CD4-positive, alpha-beta T cell treated with Interleukin-4 for 1 hour (primary cell): Measurements from ENCODE around the gene SSC4D.
"Not testable (repeated sequence)": the region's sequence is repeated elsewhere in the genome, so short reads cannot be mapped to it uniquely, and the experiment has no call there.

Experiments
- DNase-seq, 2 donors: peaks; one replicate each; pipeline ENCODE4 v3.0.0-alpha.2; 2020 to 2022

SSC4D gene

DNA sequence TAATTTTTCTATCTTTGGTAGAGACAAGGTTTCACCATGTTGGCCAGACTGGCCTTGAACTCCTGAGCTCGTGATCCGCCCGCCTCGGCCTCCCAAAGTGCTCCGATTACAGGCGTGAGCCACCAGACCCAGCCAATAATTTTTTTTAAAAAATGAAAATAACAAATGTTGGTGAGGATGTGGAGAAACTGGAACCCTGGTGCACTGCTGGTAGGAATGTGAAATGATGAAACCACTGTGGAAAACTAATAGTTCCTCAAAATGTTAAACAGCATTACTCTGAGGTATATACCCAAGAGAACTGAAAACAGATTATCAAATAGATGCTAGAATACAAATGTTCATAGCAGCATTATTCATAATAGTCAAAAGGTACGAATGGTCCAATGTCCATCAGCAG, 27.7 kb downstream of the SSC4D start:
- DNase-seq = no peak

DNA sequence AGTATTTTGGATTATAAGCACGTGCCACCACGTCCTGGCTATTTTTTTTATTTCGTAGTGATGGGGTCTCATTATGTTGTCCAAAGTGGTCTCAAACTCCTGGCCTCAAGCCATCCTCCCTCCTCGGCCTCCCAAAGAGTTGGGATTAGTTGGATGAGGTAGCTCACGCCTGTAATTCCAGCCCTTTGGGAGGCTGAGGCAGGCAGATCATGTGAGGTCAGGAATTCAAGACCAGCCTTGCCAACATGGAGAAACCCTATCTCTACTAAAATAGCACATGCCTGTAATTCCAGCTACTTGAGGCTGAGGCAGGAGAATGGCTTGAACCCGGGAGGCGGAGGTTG, 28.9 kb downstream of the SSC4D start:
- DNase-seq = no peak

DNA sequence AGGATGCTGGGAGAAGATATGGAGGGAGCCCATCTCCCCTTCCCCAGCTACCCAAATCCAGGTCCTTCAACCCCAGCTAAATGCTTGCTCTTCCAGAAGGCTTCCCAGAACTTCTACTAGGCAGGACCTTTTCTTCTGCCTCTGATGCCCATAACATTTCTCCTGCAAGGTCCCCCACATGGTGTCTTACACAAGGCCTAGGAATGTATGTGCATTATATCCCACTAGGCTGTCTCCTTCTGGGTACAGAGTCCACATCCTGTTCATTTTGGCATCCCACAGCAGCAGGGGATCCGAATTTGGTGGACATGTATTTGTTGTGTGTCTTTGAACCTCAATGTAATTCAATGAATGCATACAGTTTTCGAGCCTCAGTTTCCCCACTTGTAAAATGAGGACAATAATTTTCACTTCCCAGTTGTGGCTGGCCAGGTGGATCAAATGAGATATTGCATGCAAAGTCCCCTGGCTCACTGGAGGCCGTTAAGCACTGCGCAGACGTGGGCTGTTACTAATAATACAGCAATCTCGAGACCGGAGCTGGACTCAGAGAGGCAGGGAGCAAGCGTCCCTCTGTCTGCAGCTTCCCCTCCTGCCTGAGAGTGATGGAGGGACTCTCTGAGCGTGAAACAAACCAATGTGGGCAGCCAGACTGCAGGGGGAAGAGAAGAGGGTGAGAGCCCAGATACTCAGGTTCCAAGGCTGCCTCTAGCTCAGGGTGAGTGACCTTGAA, 32.1 kb downstream of the SSC4D start:
- no peak for DNase-seq

DNA sequence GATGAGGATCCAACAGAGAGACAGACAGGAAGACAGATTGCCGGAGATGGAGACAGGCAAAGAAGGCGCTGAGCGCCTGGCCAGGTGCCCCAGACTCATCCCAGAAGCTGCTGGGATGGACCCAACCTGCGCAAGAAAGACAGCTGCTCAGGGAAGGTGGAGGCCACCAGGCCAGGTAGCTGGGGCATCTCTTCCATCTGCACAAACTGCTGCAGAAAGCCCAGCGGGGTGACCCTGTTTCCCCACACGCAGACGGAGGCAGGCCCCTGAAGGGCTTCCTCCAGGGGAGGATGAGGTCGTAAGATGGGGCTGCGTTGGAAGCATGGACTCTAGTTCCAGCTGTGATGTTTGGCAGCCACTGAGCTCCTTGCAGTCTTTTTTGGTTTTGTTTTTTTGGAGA, 34.2 kb downstream of the SSC4D start:
- no peak for DNase-seq

DNA sequence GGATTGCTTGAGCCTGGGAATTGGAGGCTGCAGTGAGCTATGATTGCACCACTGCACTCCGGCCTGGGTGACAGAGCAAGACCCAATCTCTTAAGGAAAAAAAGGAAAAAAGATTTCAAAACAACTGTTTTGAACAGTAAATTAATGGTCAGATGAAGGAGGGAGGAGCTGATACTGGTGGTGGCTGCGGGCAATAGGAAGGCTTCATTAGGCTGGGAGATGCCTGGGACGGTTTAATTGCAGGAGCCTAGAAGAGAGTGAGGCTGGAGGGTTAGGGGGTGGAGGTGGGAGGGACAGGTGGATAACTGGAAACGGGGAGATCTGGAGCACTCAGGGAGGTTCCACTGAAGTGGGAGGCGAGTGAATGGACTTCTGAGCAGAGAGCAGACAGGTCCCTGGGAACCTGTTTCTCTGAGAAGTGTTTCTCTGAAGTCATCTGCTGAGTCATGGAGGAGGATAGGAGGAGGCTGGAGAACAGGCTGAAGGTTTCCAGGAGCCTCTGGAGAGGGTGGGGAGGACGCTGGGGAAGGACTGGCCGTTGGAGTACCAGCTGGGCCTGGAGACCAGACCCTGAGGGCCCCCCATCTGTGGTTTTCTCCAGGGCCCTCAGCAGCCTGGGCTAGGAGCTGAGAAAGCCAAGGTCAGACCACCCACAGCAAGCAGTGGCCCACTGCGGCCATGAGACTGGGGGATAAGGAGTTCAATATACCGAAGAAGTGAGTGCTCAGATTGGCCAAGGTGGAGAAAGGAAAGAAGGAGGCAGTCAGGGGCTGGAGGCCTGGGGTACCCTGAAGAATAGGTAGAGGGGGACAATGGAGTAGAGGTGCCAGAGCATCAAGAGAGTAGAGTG, 36.3 kb downstream of the SSC4D start:
- DNase-seq = no peak

DNA sequence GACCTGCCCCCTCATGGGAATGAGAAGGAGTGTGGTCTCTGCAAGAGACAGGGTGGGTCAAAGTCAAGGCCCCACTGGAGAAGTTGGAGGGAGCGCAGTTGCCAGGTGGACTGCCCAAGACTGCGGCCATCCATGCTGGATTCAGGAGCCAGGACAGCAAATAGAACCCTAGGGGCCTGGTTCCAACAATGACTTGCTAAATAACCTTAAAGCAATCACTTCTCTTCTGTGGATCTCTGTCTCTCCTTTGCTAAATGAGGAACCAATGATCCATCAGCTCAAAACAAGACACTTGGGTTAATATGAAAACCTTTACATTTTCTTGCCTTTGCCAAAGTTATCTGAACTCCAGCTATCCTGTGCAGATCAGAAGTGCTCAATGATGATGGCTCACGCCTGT, 38.1 kb downstream of the SSC4D start:
- no peak for DNase-seq

DNA sequence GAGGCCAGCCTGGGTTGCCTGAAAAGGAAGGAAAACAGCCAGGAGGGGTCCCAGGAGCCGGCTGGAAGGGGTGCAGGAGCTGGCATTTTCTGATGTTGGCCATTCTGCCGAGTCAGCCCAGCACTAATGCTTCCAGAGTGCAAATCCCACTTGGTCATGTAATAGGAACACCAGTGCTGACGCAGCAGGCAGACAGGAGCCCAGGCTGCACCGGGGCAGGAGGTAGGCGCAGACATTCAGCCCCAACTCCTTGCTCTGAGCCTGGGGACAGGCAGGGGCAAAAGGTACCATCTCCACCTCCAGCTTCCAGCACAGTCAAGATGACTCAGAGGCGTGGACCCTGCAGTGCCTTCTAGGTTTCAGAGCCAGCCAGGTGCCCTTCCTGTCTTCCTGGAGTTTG, 40.5 kb downstream of the SSC4D start:
- no peak for DNase-seq

DNA sequence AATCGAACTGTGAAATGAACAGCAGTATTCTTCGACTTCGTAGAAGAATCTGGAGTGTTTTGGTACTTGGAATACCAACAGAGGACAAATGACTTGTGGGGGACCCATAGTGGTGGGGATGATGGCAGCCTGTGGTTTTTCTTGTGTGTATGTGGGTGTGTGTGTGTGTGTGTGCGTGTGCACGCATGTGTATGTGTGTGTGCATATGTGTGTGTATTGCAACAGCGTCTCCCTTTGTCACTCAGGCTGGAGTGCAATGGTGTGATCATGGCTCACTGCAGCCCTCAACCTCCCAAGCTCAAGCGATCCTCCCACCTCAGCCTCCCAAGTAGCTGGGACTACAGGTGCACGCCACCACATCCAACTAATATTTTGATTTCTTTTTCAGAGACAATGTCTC, 41.3 kb downstream of the SSC4D start:
- DNase-seq = no peak

DNA sequence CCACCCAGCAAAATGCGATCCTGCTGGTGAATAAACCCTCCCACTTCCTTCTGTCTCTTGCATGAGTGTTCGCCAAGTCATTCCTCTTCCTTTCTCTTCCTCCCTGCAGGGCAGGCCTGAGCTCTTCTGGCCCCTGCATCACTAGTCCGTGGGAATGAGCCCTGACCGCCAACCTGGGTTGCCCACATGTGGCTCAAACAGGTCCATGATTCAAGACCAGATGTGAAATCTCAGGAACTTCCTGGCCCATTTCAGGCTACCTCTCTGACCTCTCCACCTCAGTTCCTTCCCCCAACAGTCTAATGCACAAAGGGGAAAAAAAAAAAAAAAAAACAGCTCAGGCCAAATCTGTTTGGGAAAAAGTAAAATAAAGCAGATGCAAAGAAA, 45.3 kb downstream of the SSC4D start:
- DNase-seq = peak in 1 of 2 donors; percentile 16

DNA sequence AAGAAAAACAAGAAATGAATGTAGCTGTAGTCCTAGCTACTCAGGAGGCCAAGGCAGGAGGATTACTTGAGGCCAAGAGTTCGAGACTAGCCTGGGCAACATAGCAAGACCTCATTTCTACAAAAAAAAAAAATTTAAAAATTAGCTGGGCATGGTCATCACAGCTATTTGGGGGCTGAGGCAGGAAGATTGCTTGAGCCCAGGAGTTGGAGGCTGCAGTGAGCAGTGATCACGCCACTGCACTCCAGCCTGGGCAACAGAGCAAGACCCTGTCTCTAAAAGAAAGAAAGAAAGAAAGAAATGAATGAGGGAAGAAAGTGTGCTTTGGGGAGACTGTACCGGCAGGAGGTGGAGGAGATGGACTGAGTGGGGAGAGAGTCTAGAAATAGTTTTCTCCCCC, 45.7 kb downstream of the SSC4D start:
- not testable (repeated sequence) for DNase-seq

DNA sequence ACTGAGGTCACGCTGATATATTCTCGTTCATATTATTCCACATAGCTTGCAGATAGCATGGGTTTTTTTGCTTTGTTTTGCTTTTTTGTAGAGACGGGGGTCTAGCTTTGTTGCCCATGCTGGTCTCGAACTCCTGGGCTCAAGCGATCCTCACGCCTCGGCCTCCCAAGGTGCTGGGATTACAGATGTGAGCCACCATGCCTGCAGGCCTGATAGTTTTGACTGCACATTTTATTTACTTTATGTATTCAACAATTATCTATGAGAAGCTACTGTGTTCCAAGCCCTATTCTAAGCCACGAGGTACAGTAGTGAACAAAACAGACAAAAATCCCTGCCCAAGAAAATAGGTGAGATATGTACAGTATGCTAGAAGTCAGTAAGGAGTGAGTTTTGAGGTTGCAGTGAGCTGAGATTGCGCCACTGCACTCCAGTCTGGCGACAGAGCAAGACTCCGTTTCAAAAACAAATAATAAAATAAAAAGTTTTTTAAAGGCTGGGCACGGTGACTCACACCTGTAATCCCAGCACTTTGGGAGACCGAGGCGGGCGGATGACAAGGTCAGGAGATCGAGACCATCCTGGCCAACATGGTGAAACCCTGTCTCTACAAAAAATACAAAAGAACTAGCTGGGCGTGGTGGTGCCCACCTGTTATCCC, 49.4 kb downstream of the SSC4D start:
- no peak for DNase-seq

DNA sequence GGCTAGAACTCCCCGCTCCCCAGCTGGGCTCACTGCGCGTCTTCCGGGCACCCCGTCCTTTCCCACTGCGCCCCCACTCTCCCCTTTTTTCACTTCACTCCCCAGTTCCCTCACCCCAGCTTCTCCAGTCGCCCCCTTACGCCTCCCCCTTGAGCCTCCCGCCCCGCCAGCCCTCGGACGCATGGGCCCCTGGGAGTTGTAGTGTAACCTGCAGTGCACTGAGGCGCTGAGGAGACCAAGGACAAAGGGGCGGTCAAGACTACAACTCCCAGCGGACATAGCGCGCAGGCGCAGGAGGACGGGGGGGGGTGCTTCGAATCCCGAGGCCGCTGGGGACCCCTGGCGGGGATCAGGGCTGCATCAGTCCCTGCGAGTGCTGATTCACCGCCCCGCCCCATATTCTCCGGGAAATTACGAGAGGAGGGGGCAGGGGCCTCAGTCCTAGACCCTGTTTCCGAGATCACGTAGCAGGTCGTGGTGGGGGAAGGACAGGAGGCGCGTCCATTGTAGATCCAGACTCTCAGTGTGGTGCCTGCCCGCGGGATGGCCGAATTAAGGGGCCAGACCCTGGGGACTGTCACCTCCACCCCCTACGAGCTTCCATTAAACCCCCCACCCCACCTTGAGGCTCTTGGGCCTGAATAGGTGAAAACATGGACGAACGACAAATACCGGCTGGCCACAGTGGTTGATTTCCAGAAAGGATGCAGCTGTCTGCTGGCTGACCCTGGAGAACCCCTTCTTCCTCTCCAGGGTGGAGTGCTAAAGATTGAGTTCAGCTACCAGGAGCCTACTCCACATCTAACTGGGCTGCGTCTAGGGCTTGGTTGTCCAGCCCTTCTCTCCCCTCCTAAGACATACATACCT, 50.2 kb downstream of the SSC4D start:
- DNase-seq = peak; percentile 97 to 98

DNA sequence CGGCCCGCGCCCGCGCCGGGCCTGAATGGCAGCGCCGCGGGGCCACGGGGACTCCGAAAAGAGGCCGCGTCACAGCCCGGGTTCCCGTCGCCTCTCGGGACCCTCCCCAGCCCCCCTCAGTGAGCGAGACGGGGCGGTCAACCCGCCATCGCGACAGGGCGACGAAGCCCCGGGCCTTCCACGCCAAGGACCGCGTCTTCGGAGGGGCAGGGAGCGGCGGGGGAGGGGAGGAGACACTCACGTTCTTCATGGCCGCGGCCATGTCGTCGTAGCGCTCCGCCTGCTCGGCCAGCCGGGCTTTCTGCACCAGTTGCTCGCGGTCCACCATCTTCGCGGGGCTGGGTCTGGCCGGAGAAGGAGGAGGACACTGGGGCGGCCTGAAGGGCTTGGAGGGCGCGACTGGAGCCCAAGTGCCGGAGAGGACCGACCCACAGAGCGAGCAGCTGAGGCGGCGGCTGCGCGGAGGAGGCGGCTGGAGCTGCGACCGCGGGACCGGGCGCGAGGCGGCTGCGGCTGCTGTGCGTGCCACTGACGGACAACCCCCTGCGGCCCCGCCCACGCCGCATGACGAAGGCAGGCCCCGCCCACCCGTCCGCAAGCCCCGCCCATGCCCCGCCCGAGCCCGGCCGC, 50.9 kb downstream of the SSC4D start, which contains the start of gene YWHAG:
Gene YWHAG (minus strand): TSS at position 511 of the 630 bp plus-strand sequence. CDS start 183 bp downstream, at position 328.
- DNase-seq = peak in 1 of 2 donors; percentile 89

DNA sequence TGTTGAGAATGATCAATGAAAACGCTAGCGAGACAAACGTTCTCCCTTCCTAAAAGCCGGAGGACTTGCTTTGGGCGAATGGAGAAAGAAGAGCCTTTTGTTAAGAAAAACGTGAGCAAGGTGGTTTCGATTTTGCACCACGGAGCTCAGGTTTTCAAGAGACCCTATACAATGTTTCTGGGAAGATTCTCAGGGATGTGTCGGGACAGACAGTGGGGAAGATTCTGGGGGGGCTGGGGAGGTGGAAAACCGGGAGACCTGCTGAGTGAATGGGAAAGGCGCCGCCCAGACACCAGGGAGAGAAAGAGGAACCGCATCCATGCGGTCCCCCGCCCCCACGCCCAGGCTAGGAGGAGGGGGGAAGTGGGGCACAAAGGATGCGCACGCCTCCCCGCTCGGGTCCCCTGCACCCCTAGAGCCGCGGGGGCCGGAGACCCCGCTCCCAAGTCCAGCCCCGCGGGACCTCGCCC, 51.5 kb downstream of the SSC4D start:
- DNase-seq = peak; percentile 47 to 55

DNA sequence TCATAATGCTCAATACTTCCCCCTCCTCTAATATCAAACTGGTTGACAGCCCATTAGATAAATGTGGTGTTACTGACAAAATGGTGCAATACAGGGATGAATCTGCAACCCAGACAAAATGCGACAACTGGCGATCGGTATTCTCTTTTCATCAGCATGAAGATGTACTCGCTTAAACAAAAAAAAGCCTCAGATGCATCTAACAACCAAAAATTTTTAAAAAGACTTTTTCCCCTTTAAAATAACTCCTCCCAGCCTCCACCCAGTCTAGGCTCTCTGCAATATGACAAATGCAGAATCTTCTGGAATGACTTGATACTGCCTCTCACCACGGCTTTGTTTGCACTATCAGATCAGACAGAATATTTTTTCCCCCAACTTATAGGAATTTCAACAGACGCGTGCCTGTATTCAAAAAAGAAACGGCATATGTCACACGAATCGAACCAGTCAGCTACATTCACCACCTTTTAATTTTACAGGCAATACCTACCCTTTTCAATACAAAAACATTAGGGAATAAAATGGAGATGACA, 52.0 kb downstream of the SSC4D start:
- no peak for DNase-seq

DNA sequence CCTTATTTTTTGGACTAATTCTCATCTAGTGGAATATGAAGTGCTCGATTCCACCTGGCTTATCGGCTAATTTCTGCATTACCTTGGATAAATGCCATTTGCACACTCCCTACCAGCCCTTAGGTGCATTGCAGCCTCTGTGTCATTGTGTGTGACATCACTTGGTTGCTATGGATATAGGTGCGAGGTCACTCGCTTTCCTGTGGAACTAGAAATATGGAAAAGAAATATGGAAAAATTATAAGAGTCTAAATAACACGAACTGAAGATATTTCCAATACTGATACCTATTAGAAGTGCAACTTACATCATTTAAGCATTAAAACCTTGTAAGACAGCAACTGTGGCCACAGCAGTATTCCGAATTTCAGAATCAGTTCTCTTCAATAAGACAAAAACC, 52.7 kb downstream of the SSC4D start:
- DNase-seq = no peak

DNA sequence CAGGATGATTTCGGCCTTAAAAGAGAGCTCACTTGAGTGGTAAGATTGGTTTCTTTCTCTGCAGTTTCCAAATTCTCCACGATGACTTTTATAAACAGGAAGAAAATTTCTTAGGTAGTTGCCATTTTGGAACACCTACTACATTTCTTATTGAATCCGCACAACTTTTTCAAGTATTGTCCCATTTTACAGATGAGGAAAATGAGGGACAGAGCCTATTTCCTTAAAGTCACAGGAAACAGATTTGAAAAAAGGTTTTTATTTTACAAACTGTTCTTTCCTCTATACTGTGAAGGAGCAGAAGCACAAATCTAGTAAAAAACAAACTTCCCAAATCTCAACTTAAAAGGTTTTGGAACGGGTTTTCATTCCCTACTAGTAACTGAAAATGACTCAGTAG, 53.4 kb downstream of the SSC4D start:
- DNase-seq = no peak

DNA sequence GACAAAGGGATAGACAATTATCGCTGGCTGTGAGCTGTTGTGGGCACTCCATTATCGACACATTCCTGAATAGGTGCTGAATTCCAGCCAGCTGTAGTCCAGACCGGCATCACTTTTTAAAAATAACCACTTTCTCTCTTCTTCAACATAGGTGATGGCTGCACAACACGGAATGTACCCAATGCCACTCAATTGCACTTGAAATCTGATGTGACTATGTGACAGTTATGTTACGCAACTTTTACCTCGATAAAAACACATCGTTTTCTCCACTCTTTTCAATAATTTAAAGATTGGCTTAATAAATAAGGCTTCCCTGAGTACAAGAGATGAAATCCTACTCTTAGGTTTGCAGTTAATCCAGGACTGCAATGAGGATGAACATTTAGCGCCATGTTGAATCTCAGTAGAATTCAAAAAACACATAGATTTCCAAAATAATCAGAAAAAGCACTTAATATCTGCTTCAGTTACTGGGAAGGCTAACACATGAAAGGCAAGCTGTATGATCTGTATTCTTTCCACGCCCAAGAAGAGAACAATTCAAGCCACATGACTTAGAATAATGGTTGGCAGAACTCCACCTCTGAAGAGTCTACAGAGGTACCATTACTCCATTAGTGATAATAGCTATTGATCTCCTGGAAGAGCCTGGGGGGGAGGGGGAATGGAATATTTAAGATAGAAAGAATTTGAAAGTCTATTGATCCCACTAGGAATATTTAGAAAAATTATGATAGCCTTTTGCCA, 54.3 kb downstream of the SSC4D start:
- DNase-seq = no peak

DNA sequence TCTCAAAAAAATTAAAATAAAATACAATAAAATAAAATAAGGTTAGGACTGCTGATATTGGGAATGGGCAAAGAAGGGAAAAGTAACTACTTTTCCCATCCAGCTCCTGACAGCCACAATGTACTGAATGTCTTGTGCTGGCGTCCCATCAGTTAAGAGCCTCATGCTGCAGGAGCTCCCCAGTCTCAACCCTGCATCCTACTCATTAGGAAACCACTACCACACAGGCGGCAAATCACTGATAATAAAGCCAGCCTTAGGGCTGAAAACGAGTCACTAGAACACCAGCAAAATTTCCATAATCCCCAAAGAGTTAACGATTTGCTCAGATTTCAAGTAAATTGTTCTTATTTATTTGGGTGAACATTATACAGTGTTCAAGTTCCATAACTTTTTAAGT, 55.0 kb downstream of the SSC4D start:
- DNase-seq = no peak

DNA sequence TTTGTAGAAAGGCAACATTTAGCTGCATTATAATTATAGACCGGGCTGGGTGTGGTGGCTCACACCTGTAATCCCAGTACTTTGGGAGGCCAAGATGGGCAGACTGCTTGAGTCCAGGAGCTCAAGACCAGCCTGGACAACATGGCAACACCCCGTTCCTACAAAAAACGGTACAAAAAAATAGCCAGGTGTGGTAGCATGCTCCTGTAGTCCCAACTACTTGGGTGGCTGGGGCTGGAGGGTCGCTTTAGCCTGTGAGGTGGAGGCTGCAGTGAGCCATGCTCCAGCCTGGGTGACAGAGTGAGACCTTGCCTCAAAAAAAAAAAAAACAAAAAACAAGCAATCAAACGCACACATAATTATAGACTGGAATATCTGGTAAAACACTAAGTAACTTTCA, 55.8 kb downstream of the SSC4D start:
- no peak for DNase-seq

DNA sequence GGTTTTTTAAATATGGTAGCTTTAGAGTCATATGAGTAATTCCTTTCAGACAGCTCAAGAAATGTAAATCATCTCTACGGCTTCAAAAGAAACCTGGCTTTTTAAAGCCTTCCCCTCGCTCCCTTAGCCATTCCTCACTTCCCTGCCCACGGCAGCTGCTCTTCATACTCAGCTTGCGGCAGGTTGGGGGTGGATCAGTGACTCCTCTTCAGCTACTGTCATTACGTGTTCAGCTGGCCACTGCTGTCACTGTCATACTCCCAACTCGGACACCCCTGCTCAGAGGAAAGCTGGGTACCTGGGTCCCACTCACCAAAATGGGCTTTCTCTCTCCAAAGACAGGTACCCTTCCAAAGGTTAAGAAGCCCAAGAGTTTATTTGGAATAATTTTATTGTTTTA, 57.3 kb downstream of the SSC4D start:
- no peak for DNase-seq
